ENCODE measurements around the gene PCP2.
"Not testable (repeated sequence)": the region's sequence is repeated elsewhere in the genome, so short reads cannot be mapped to it uniquely, and the experiment has no call there.

PCP2 gene

GRCh38 chr19:7661744-7662538, 28.4 kb upstream of the PCP2 start:
- no peak for DNase-seq

GRCh38 chr19:7658219-7658686, 24.7 kb upstream of the PCP2 start:
- no peak for DNase-seq

GRCh38 chr19:7657131-7657751, 23.7 kb upstream of the PCP2 start:
- DNase-seq = no peak

GRCh38 chr19:7655581-7655980, 22.1 kb upstream of the PCP2 start:
- no peak for DNase-seq

- no peak for DNase-seq
Measured at GRCh38 chr19:7654401-7654800, 20.9 kb upstream of the PCP2 start.

GRCh38 chr19:7652061-7652641, 18.6 kb upstream of the PCP2 start:
- DNase-seq = peak; percentile 35

GRCh38 chr19:7650148-7650547, 16.6 kb upstream of the PCP2 start:
- no peak for DNase-seq

GRCh38 chr19:7648265-7649014, 14.9 kb upstream of the PCP2 start:
- no peak for DNase-seq

GRCh38 chr19:7647156-7647555, 13.6 kb upstream of the PCP2 start:
- DNase-seq = no peak

GRCh38 chr19:7646426-7646700, 12.8 kb upstream of the PCP2 start:
- no peak for DNase-seq

GRCh38 chr19:7645656-7646425, 12.3 kb upstream of the PCP2 start:
- DNase-seq = no peak

GRCh38 chr19:7645163-7645562, 11.6 kb upstream of the PCP2 start:
- DNase-seq = no peak

- no peak for DNase-seq
Measured at GRCh38 chr19:7644550-7644877, 11.0 kb upstream of the PCP2 start.

GRCh38 chr19:7643629-7644549, 10.4 kb upstream of the PCP2 start:
- DNase-seq = not testable (repeated sequence)

- no peak for DNase-seq
Measured at GRCh38 chr19:7643031-7643415, 9.5 kb upstream of the PCP2 start.

- no peak for DNase-seq
Measured at GRCh38 chr19:7642295-7643030, 8.9 kb upstream of the PCP2 start.

GRCh38 chr19:7641290-7642276, 8.1 kb upstream of the PCP2 start:
- DNase-seq = no peak

GRCh38 chr19:7640803-7641202, 7.3 kb upstream of the PCP2 start:
- no peak for DNase-seq

GRCh38 chr19:7639863-7640348, 6.4 kb upstream of the PCP2 start:
- no peak for DNase-seq
